Effector memory CD8-positive, alpha-beta T cell (primary cell): ENCODE measurements around the gene MFRP.

Source experiments
- ATAC-seq: fragments of 150-1000 bp; cut with Tn5 transposase; replicated peaks from 2 replicates; pipeline ENCODE4 v1.10.0; 2021; ENCODE audit warnings: mild to moderate bottlenecking, moderate library complexity
- DNase-seq, 3 experiments: peaks; one replicate each; pipeline ENCODE4 v3.0.0; 2021
- H3K27ac Mint-ChIP-seq, 2 donors: one replicate each; pipeline ENCODE4 v1.8.0; 2022; ENCODE audit warnings: mild to moderate bottlenecking in 2 of 2, mixed read lengths in 2 of 2, moderate library complexity in 2 of 2
- H3K27me3 Mint-ChIP-seq, 2 donors: one replicate each; pipeline ENCODE4 v1.8.0; 2022; ENCODE audit warnings: mixed read lengths in 2 of 2
- H3K36me3 Mint-ChIP-seq: one replicate; pipeline ENCODE4 v1.8.0; 2022; ENCODE audit warnings: mild to moderate bottlenecking, moderate library complexity, mixed read lengths; ENCODE audit not compliant: insufficient read depth
- H3K4me1 Mint-ChIP-seq, 2 donors: one replicate each; pipeline ENCODE4 v1.8.0; 2022; ENCODE audit warnings: low read depth in 2 of 2, mixed read lengths in 2 of 2
- H3K4me3 Mint-ChIP-seq, 2 donors: one replicate each; pipeline ENCODE4 v1.8.0; 2022; ENCODE audit warnings: mild to moderate bottlenecking in 2 of 2, mixed read lengths in 2 of 2, moderate library complexity in 2 of 2
- H3K9me3 Mint-ChIP-seq, 2 donors: one replicate each; pipeline ENCODE4 v1.8.0; 2022; ENCODE audit warnings: mixed read lengths in 2 of 2

Gene MFRP

GRCh38 chr11:119377112-119377901, 30.8 kb upstream of the MFRP start:
- H3K36me3 Mint-ChIP-seq = peaks cover 10% of the 10 kb centered on the region
- ATAC-seq (no peak), DNase-seq (no peak)
- H3K9me3 Mint-ChIP-seq = no peaks in the 10 kb centered on the region
- no peak overlapping the region for H3K4me3 Mint-ChIP-seq
- peak overlapping the region; percentile 29 to 46 for H3K27ac Mint-ChIP-seq
- H3K4me1 Mint-ChIP-seq = peaks cover 0 to 17% of the 10 kb centered on the region in 2 donors
- H3K27me3 Mint-ChIP-seq = peaks cover 0 to 10% of the 10 kb centered on the region in 2 donors

- H3K4me1 Mint-ChIP-seq = peaks cover 1 to 13% of the 10 kb centered on the region in 2 donors
- peaks cover 0 to 10% of the 10 kb centered on the region in 2 donors for H3K27me3 Mint-ChIP-seq
- no peak for ATAC-seq
- peaks cover 10% of the 10 kb centered on the region for H3K36me3 Mint-ChIP-seq
- H3K9me3 Mint-ChIP-seq = no peaks in the 10 kb centered on the region
- no peak overlapping the region for H3K4me3 Mint-ChIP-seq
- DNase-seq = no peak
- peak overlapping the region in 1 of 2 donors; percentile 38 for H3K27ac Mint-ChIP-seq
Measured at GRCh38 chr11:119376197-119376847, 29.8 kb upstream of the MFRP start.

- no peak for ATAC-seq
- no peak overlapping the region for H3K27ac Mint-ChIP-seq
- peaks cover 10% of the 10 kb centered on the region for H3K36me3 Mint-ChIP-seq
- H3K27me3 Mint-ChIP-seq = peaks cover 0 to 10% of the 10 kb centered on the region in 2 donors
- H3K4me3 Mint-ChIP-seq = no peak overlapping the region
- no peak for DNase-seq
- peaks cover 3 to 17% of the 10 kb centered on the region in 2 donors for H3K4me1 Mint-ChIP-seq
- H3K9me3 Mint-ChIP-seq = no peaks in the 10 kb centered on the region
Measured at GRCh38 chr11:119375337-119376196, 29.1 kb upstream of the MFRP start.

- Mint-ChIP-seq H3K27me3 (peaks cover 0 to 13% of the 10 kb centered on the region in 2 donors), H3K4me1 (peaks cover 7 to 24% of the 10 kb centered on the region in 2 donors), H3K27ac (no peak overlapping the region), H3K9me3 (no peaks in the 10 kb centered on the region), H3K4me3 (no peak overlapping the region), H3K36me3 (peaks cover 10% of the 10 kb centered on the region)
- DNase-seq = no peak
- no peak for ATAC-seq
Measured at GRCh38 chr11:119374632-119375336, 28.3 kb upstream of the MFRP start.

- ATAC-seq (peak; percentile 32), DNase-seq (peak; percentile 33 to 40 (median 37))
- Mint-ChIP-seq H3K36me3 (peaks cover 10% of the 10 kb centered on the region), H3K27ac (no peak overlapping the region), H3K4me1 (peaks cover 7 to 24% of the 10 kb centered on the region in 2 donors), H3K27me3 (peaks cover 0 to 20% of the 10 kb centered on the region in 2 donors), H3K4me3 (no peak overlapping the region), H3K9me3 (no peaks in the 10 kb centered on the region)
Measured at GRCh38 chr11:119373921-119374631, 27.6 kb upstream of the MFRP start.

GRCh38 chr11:119373059-119373920, 26.8 kb upstream of the MFRP start:
- Mint-ChIP-seq H3K27me3 (peaks cover 0 to 27% of the 10 kb centered on the region in 2 donors), H3K36me3 (peaks cover 10% of the 10 kb centered on the region), H3K4me1 (peaks cover 7 to 24% of the 10 kb centered on the region in 2 donors), H3K4me3 (no peak overlapping the region), H3K9me3 (no peaks in the 10 kb centered on the region), H3K27ac (no peak overlapping the region)
- ATAC-seq (peak; percentile 21), DNase-seq (no peak)

- H3K4me1 Mint-ChIP-seq = peaks cover 7 to 24% of the 10 kb centered on the region in 2 donors
- no peak for ATAC-seq
- peak overlapping the region in 1 of 2 donors; percentile 88 for H3K27ac Mint-ChIP-seq
- H3K4me3 Mint-ChIP-seq = no peak overlapping the region
- no peaks in the 10 kb centered on the region for H3K9me3 Mint-ChIP-seq
- no peak for DNase-seq
- peaks cover 4 to 35% of the 10 kb centered on the region in 2 donors for H3K27me3 Mint-ChIP-seq
- H3K36me3 Mint-ChIP-seq = peaks cover 10% of the 10 kb centered on the region
Measured at GRCh38 chr11:119372260-119373058, 26.0 kb upstream of the MFRP start.

- no peak overlapping the region for H3K4me3 Mint-ChIP-seq
- H3K4me1 Mint-ChIP-seq = peaks cover 7 to 24% of the 10 kb centered on the region in 2 donors
- H3K9me3 Mint-ChIP-seq = no peaks in the 10 kb centered on the region
- no peak for DNase-seq
- peaks cover 10% of the 10 kb centered on the region for H3K36me3 Mint-ChIP-seq
- no peak for ATAC-seq
- peak overlapping the region in 1 of 2 donors; percentile 88 for H3K27ac Mint-ChIP-seq
- peaks cover 11 to 42% of the 10 kb centered on the region in 2 donors for H3K27me3 Mint-ChIP-seq
Measured at GRCh38 chr11:119371778-119372182, 25.3 kb upstream of the MFRP start.

- DNase-seq (no peak), ATAC-seq (no peak)
- no peak overlapping the region for H3K4me3 Mint-ChIP-seq
- H3K36me3 Mint-ChIP-seq = peaks cover 10% of the 10 kb centered on the region
- peaks cover 7 to 23% of the 10 kb centered on the region in 2 donors for H3K4me1 Mint-ChIP-seq
- H3K27ac Mint-ChIP-seq = peak overlapping the region; percentile 32 to 88
- peaks cover 18 to 42% of the 10 kb centered on the region in 2 donors for H3K27me3 Mint-ChIP-seq
- no peaks in the 10 kb centered on the region for H3K9me3 Mint-ChIP-seq
Measured at GRCh38 chr11:119371067-119371601, 24.6 kb upstream of the MFRP start.

GRCh38 chr11:119370486-119371046, 24.1 kb upstream of the MFRP start:
- Mint-ChIP-seq H3K9me3 (no peaks in the 10 kb centered on the region), H3K36me3 (peaks cover 5% of the 10 kb centered on the region), H3K4me3 (no peak overlapping the region), H3K27me3 (peaks cover 23 to 44% of the 10 kb centered on the region in 2 donors), H3K4me1 (peaks cover 7 to 23% of the 10 kb centered on the region in 2 donors), H3K27ac (peak overlapping the region; percentile 32 to 88)
- peak in 2 of 3 experiments; percentile 48 to 49 for DNase-seq
- peak; percentile 94 for ATAC-seq
